Karpas-422 (cell line): ENCODE results near the gene NRDC. TPM values are rescaled to one million over a fixed set of nuclear protein-coding genes. Genes with fewer than 3 reads are reported as not detected.

Experiments used
- DNase-seq: peaks from one replicate; pipeline ENCODE4 v3.0.0-alpha.2; 2015
- H2AFZ ChIP-seq: fragments of 200-600 bp; sonication (generic); 2 replicates; pipeline ENCODE4 v1.6.1; 2014; ENCODE audit warnings: antibody characterized with exemption, low read length, mixed read lengths
- H3K27ac ChIP-seq: fragments of 200-600 bp; sonication (generic); 2 replicates; pipeline ENCODE4 v1.5.1; 2014; ENCODE audit warnings: mild to moderate bottlenecking, low read length, moderate library complexity
- H3K27me3 ChIP-seq: fragments of 200-600 bp; sonication (generic); 2 replicates; pipeline ENCODE4 v1.6.1; 2014; ENCODE audit warnings: low read length, mixed read lengths
- H3K36me3 ChIP-seq: fragments of 200-600 bp; sonication (generic); 2 replicates; pipeline ENCODE4 v1.6.1; 2014; ENCODE audit warnings: low read length, mixed read lengths; ENCODE audit not compliant: insufficient read depth
- H3K4me1 ChIP-seq: fragments of 200-600 bp; sonication (generic); 2 replicates; pipeline ENCODE4 v1.6.1; 2014; ENCODE audit warnings: mild to moderate bottlenecking, low read length, mixed read lengths
- H3K4me2 ChIP-seq: fragments of 200-600 bp; sonication (generic); 2 replicates; pipeline ENCODE4 v1.6.1; 2014; ENCODE audit warnings: low read length, low read depth, mild to moderate bottlenecking; ENCODE audit not compliant: poor library complexity, severe bottlenecking
- H3K4me3 ChIP-seq: fragments of 200-600 bp; sonication (generic); 2 replicates; pipeline ENCODE4 v1.5.1; 2014; ENCODE audit warnings: mild to moderate bottlenecking, antibody characterized with exemption, low read length, mixed read lengths
- H3K79me2 ChIP-seq: fragments of 200-600 bp; sonication (generic); 2 replicates; pipeline ENCODE4 v1.6.1; 2014; ENCODE audit warnings: mild to moderate bottlenecking, low read length, mixed read lengths
- H3K9ac ChIP-seq: fragments of 200-600 bp; sonication (generic); 2 replicates; pipeline ENCODE4 v1.6.0; 2014; ENCODE audit warnings: low read length
- H3K9me2 ChIP-seq: fragments of 200-600 bp; sonication (generic), shearing (Covaris generic); replicated peaks from 2 replicates; pipeline ENCODE4 v1.6.0; 2014; ENCODE audit warnings: mild to moderate bottlenecking, low read length, moderate library complexity; ENCODE audit not compliant: insufficient read depth
- H3K9me3 ChIP-seq: fragments of 300-700, 200-600 bp; sonication (generic); 2 replicates; pipeline ENCODE4 v1.6.1; 2014; ENCODE audit warnings: low read length, mixed read lengths
- H4K20me1 ChIP-seq: fragments of 200-600 bp; sonication (generic); 2 replicates; pipeline ENCODE4 v1.6.1; 2014; ENCODE audit warnings: mild to moderate bottlenecking, antibody characterized with exemption, low read length, low read depth; ENCODE audit not compliant: insufficient read depth
- total RNA-seq: library from RNA; depleted of rRNA; stranded (reverse); fragments of >200 nt; shearing (Covaris generic); gene quantifications from 2 replicates; pipeline ENCODE4 v1.2.3, GENCODE V29; 2014; ENCODE audit warnings: low replicate concordance

The NRDC gene
- total RNA-seq, 1 experiment from 2014 or later: 140 TPM

GRCh38 chr1:51750729-51751128, 127.8 kb downstream of the NRDC start:
- H4K20me1 ChIP-seq: no peaks in the 10 kb centered on the region
- no peaks in the 10 kb centered on the region for H3K4me1 ChIP-seq
- H3K4me2 ChIP-seq: no peak overlapping the region
- H2AFZ ChIP-seq: no peak overlapping the region
- H3K9me3 ChIP-seq: no peaks in the 10 kb centered on the region
- no peaks in the 10 kb centered on the region for H3K9me2 ChIP-seq
- no peaks in the 10 kb centered on the region for H3K27me3 ChIP-seq
- H3K9ac ChIP-seq: no peak overlapping the region
- no peak overlapping the region for H3K27ac ChIP-seq
- no peak overlapping the region for H3K4me3 ChIP-seq
- no peak for DNase-seq
- H3K79me2 ChIP-seq: peaks cover 19% of the 10 kb centered on the region; the same call in 1 of the 2 replicates
- H3K36me3 ChIP-seq: peaks cover 35% of the 10 kb centered on the region

DNA sequence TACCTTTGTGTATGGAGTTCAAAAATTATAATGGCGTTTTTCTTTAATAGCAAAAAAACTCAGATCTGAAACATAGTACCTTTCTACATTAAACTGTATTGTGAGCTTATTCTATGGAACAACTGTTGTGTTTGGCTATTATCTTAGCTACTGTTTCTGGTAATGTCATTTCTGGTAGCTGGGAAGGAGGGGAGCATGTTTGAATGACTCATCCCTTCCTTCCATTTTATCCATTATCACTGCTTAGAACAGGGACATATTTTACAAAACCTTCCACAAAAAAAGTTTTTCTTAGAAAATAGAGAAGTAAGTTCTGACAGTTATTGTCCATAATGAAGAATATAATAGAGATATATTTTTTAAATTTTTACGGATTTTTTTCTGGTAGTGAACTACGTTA, 128.3 kb downstream of the NRDC start:
- Histone ChIP-seq H3K36me3 (peaks cover 35% of the 10 kb centered on the region), H3K79me2 (peaks cover 23% of the 10 kb centered on the region), H3K9me2 (no peaks in the 10 kb centered on the region), H2AFZ (no peak overlapping the region), H3K27ac (no peak overlapping the region), H3K9ac (no peak overlapping the region), H4K20me1 (no peaks in the 10 kb centered on the region), H3K9me3 (no peaks in the 10 kb centered on the region), H3K27me3 (no peaks in the 10 kb centered on the region), H3K4me3 (no peak overlapping the region), H3K4me1 (no peaks in the 10 kb centered on the region), H3K4me2 (no peak overlapping the region)
- no peak for DNase-seq

DNA sequence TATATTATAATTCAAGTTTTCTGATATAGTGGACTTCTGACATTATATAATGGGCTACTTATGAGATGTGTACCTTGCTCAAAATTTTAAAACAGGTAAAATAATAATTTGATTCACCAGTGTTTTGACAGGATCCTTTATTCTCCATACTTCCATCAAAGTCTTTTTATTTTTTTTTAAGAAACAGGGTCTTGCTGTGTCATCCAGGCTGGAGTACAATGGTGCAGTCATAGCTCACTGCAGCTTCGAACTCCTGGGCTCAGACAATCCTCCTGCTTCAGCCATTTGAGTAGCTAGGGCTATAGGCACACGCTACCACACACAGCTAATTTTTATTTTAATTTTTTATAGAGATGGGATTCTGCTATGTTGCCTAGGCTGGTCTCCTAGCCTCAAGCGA, 129.4 kb downstream of the NRDC start:
- no peak for DNase-seq
- no peak overlapping the region for H3K4me2 ChIP-seq

DNA sequence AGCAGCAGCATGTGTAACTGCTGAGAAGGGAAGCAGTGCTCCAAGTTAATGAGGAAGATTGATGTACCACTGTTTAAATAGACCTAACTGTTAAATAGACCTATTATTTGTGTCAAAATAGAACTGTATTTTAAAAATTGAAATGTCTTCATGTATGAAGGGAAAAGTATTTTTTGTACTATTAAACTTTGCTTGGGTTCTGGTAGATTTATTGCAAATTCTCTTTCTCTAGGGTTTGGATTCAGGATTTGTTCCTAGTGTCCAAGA, 133.3 kb downstream of the NRDC start:
- DNase-seq: no peak
- H3K27me3 ChIP-seq: no peaks in the 10 kb centered on the region
- peaks cover 23% of the 10 kb centered on the region for H3K4me1 ChIP-seq
- no peaks in the 10 kb centered on the region for H3K9me2 ChIP-seq
- no peaks in the 10 kb centered on the region for H3K9me3 ChIP-seq
- no peak overlapping the region for H3K4me3 ChIP-seq
- H4K20me1 ChIP-seq: no peaks in the 10 kb centered on the region
- H3K27ac ChIP-seq: peak overlapping the region; percentile 2; the same call in 1 of the 2 replicates
- peaks cover 11% of the 10 kb centered on the region; the same call in 1 of the 2 replicates for H3K36me3 ChIP-seq
- no peak overlapping the region for H2AFZ ChIP-seq
- no peak overlapping the region for H3K9ac ChIP-seq
- peaks cover 64% of the 10 kb centered on the region for H3K79me2 ChIP-seq
- no peak overlapping the region for H3K4me2 ChIP-seq

More for the DNA sequence above, 129.4 kb downstream of the NRDC start:
- H3K4me3 ChIP-seq: no peak overlapping the region
- H3K79me2 ChIP-seq: peaks cover 34% of the 10 kb centered on the region
- no peak overlapping the region for H2AFZ ChIP-seq
- peaks cover 10% of the 10 kb centered on the region for H3K4me1 ChIP-seq
- no peaks in the 10 kb centered on the region for H3K9me3 ChIP-seq
- H3K27ac ChIP-seq: no peak overlapping the region
- peaks cover 35% of the 10 kb centered on the region for H3K36me3 ChIP-seq
- H3K9me2 ChIP-seq: no peaks in the 10 kb centered on the region
- no peaks in the 10 kb centered on the region for H4K20me1 ChIP-seq
- no peaks in the 10 kb centered on the region for H3K27me3 ChIP-seq
- H3K9ac ChIP-seq: no peak overlapping the region

DNA sequence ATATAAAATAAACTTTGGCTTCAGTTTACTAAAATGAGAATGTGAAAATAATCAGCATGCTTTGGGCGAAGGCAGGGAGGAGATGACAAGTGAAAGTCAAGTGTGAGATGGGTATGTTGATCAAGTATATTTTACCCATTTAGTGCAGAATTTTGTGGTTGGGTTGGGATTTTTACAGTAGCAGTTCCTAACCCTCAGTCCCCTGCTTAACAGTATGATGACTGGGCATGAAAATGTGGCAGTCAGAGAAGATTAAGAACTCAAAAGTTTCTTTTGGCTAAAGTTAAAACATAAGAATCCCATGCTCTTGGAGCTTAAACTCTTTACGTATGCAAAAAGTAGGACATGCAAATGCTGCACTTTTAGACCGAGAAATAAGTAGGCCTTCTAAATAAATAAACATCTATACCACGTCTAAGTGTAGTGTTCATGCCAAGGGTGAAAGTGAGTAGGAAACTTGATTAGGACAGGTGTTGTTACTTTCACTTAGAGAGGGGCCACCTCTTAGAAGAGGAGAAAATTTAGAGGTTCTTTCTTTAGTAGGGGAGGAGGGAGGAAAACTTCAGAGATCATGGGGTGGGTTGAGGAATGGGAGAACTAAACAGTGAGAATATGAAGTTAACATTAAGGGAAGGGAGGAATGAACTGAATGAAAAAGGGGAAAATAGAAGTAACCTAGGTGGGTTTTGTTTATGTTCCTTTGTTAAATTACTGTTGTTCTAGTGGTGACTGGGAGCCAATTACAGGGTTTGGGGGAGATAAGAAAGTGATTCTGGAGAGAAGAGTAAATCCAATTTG, 133.8 kb downstream of the NRDC start:
- Histone ChIP-seq H3K9me2 (no peaks in the 10 kb centered on the region), H3K27me3 (no peaks in the 10 kb centered on the region), H3K4me2 (no peak overlapping the region), H3K36me3 (peaks cover 7% of the 10 kb centered on the region; the same call in 1 of the 2 replicates), H3K4me1 (peaks cover 28% of the 10 kb centered on the region), H3K27ac (peak overlapping the region; percentile 2; the same call in 1 of the 2 replicates), H2AFZ (no peak overlapping the region), H3K79me2 (peaks cover 69% of the 10 kb centered on the region), H3K4me3 (no peak overlapping the region), H3K9ac (no peak overlapping the region), H3K9me3 (no peaks in the 10 kb centered on the region), H4K20me1 (no peaks in the 10 kb centered on the region)
- DNase-seq: no peak

- no peak for DNase-seq
- Histone ChIP-seq H3K27me3 (no peaks in the 10 kb centered on the region), H3K27ac (no peak overlapping the region), H4K20me1 (peaks cover 23% of the 10 kb centered on the region), H3K9me2 (no peaks in the 10 kb centered on the region), H3K4me1 (peaks cover 61% of the 10 kb centered on the region), H3K4me3 (no peak overlapping the region), H2AFZ (no peak overlapping the region), H3K9me3 (no peaks in the 10 kb centered on the region), H3K36me3 (peaks cover under 1% of the 10 kb centered on the region; the same call in 1 of the 2 replicates), H3K4me2 (no peak overlapping the region), H3K9ac (no peak overlapping the region), H3K79me2 (peaks cover 96% of the 10 kb centered on the region)
Measured at GRCh38 chr1:51741121-51741681, 137.3 kb downstream of the NRDC start.

- Histone ChIP-seq H4K20me1 (peaks cover 24% of the 10 kb centered on the region), H3K79me2 (peaks cover 96% of the 10 kb centered on the region), H2AFZ (no peak overlapping the region), H3K9me2 (no peaks in the 10 kb centered on the region), H3K36me3 (no peaks in the 10 kb centered on the region), H3K9me3 (no peaks in the 10 kb centered on the region), H3K4me3 (no peak overlapping the region), H3K27ac (no peak overlapping the region), H3K27me3 (no peaks in the 10 kb centered on the region), H3K4me1 (peaks cover 62% of the 10 kb centered on the region), H3K4me2 (no peak overlapping the region), H3K9ac (no peak overlapping the region)
- DNase-seq: no peak
Measured at GRCh38 chr1:51740652-51741051, 137.9 kb downstream of the NRDC start.
